Tibial artery (tissue), 4 donors: ENCODE measurements around the gene WASF1.

Experiments used
- DNase-seq, 2 donors: peaks; one replicate each; pipeline ENCODE4 v3.0.0-alpha.2; 2019
- H3K27ac ChIP-seq, 2 donors: fragments of 200-600 bp; sonication (generic) in 1 of 2; 1 replicate in 1 of 2; 2 replicates in 1 of 2; pipeline ENCODE4 v1.5.1; 2018 to 2019; ENCODE audit warnings: mild to moderate bottlenecking in 1 of 2
- H3K27me3 ChIP-seq, 2 donors: fragments of 200-600 bp; sonication (generic) in 1 of 2; one replicate each; pipeline versions ENCODE4 v1.5.1 to v1.6.0; 2016 to 2019
- H3K36me3 ChIP-seq, 3 donors: fragments of 200-600 bp; sonication (generic) in 2 of 3; one replicate each; pipeline ENCODE4 v1.5.1; 2016 to 2019; ENCODE audit warnings: mild to moderate bottlenecking in 2 of 3
- H3K4me1 ChIP-seq, 4 donors: fragments of 200-600 bp; sonication (generic) in 2 of 4; 1 replicate in 3 of 4; 2 replicates in 1 of 4; pipeline ENCODE4 v1.5.1; 2016 to 2019
- H3K4me3 ChIP-seq, 2 donors: fragments of 200-600 bp; sonication (generic) in 1 of 2; 1 replicate in 1 of 2; 2 replicates in 1 of 2; pipeline ENCODE4 v1.5.1; 2018 to 2019; ENCODE audit warnings: mild to moderate bottlenecking in 2 of 2
- H3K9me3 ChIP-seq, 3 donors: fragments of 200-600 bp; sonication (generic) in 1 of 3; one replicate each; pipeline ENCODE4 v1.5.1; 2016 to 2019
- intact Hi-C: fragments of 100-400 bp; cut with DNase I; formaldehyde crosslinking; loops from one replicate; pipeline ENCODE4 v1.15.0; 2023; ENCODE audit warnings: low total_unique reads
- TF ChIP-seq, protein P1 (sequence below), 2 experiments: fragments of 200-600 bp in 1 of 2; fragments of 450-650 bp in 1 of 2; IDR thresholded peaks; one replicate each; pipeline ENCODE4 v1.5.1; 2017 to 2019; ENCODE audit warnings: antibody characterized with exemption in 2 of 2, mild to moderate bottlenecking in 1 of 2, moderate library complexity in 1 of 2

WASF1 gene

DNA sequence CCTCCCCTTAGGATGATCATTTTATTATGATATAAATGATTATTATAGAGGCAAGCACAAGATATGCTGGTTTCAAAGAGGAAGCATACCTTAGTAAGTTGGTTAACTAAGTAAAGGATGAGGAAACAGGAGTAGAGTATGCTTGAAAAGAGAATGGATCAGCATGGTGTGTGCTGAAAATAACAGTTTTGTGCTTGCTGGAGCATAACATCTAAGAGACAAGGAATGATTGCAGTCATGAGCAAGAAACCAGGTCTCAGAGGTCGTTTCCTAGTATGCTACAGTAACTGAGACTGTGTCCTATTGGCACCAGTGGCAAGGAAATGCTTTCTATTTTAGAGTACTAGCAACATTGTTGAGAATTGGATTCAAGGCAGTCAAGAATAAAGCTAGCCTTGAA is 34.9 kb upstream of the WASF1 start:
- H3K4me3 ChIP-seq = no peak overlapping the region
- DNase-seq = no peak
- no peaks in the 10 kb centered on the region for H3K27me3 ChIP-seq
- peaks cover 59 to 75% (median 70%) of the 10 kb centered on the region in 3 donors for H3K36me3 ChIP-seq
- intact Hi-C loops = no loop called here
- TF ChIP-seq, protein P1, sequence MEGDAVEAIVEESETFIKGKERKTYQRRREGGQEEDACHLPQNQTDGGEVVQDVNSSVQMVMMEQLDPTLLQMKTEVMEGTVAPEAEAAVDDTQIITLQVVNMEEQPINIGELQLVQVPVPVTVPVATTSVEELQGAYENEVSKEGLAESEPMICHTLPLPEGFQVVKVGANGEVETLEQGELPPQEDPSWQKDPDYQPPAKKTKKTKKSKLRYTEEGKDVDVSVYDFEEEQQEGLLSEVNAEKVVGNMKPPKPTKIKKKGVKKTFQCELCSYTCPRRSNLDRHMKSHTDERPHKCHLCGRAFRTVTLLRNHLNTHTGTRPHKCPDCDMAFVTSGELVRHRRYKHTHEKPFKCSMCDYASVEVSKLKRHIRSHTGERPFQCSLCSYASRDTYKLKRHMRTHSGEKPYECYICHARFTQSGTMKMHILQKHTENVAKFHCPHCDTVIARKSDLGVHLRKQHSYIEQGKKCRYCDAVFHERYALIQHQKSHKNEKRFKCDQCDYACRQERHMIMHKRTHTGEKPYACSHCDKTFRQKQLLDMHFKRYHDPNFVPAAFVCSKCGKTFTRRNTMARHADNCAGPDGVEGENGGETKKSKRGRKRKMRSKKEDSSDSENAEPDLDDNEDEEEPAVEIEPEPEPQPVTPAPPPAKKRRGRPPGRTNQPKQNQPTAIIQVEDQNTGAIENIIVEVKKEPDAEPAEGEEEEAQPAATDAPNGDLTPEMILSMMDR (IDR thresholded peaks at IDR 0.05) = no peak
- no peak overlapping the region for H3K27ac ChIP-seq
- H3K9me3 ChIP-seq = no peaks in the 10 kb centered on the region
- H3K4me1 ChIP-seq = no peaks in the 10 kb centered on the region

DNA sequence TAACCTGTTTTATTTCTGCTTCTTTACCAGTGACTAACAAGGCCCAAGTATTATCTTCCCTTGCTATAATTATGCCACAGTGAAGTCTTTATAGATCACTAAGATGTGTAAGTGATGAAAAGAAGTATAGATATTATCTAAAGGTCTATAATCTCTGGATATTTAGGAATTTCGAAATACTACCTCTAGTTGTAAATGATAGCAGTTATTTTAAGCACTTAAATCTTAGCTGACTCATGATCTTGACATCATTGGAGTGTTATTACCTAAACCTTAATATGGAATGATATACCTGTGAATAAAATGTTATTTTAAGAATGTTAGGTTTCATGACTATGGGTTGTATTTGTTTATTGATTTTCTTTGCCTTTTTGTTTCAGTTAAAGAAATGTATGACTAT is 32.3 kb upstream of the WASF1 start:
- H3K4me3 ChIP-seq = no peak overlapping the region
- TF ChIP-seq, protein P1 (IDR thresholded peaks at IDR 0.05) = no peak
- H3K27me3 ChIP-seq = no peaks in the 10 kb centered on the region
- H3K27ac ChIP-seq = no peak overlapping the region
- peaks cover 42 to 57% (median 54%) of the 10 kb centered on the region in 3 donors for H3K36me3 ChIP-seq
- intact Hi-C loops = no loop called here
- no peak for DNase-seq
- no peaks in the 10 kb centered on the region for H3K9me3 ChIP-seq
- H3K4me1 ChIP-seq = no peaks in the 10 kb centered on the region

DNA sequence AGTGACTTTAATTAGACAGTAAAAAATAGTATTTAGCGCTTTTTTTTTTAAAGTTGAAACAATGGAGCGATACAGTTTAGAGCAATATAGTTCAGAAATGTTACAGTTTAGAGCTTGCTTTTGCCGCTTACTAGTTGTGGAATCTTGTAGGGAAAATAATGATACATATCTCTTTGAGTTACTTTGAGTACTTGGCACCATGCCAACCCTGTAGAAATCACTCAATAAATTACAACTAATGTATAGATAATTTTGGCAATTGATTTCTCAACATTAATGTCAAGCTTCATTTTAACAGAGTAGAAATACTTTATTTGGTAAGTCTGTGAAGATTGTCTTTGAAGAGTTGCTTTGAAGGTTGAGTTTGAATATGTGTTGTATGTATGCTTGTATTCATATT is 28.2 kb upstream of the WASF1 start:
- Histone ChIP-seq H3K27ac (no peak overlapping the region), H3K36me3 (peaks cover 19 to 30% (median 22%) of the 10 kb centered on the region in 3 donors), H3K4me1 (no peaks in the 10 kb centered on the region), H3K4me3 (no peak overlapping the region), H3K27me3 (no peaks in the 10 kb centered on the region), H3K9me3 (no peaks in the 10 kb centered on the region)
- no peak for DNase-seq
- TF ChIP-seq, protein P1 (IDR thresholded peaks at IDR 0.05) = no peak
- intact Hi-C loops = no loop called here

DNA sequence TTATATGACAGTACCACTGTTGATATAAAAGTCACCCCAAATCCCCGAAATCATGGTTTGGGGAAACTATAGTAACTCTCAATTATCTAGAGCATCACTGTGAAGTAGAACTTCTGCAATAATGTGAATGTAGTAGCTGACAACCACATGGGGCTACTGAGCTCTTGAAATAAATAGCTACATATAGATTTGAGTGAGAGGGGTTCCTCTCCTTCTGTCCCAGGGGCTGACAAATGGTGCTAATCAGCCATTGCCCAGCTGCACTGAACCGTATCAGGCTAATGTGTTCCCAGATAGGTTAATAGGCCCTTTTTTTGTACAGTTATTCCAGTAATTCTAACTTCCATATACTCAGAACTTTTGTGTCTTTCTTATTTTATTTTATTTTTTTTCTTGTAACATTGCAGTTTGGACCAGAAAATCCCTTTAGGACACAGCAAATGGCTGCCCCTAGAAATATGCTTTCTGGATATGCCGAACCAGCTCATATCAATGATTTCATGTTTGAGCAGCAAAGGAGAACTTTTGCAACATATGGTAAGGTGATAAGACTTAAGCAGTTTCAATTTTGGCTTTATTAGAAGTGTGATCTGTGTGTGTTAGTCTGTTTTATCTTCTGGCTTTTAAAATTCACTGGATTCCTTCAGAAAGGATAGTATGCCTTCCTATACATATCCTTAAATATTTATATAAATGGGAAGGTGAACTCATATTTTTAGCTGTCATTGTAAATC is 21.8 kb upstream of the WASF1 start:
- Histone ChIP-seq H3K27me3 (no peaks in the 10 kb centered on the region), H3K27ac (no peak overlapping the region), H3K4me3 (no peak overlapping the region), H3K4me1 (no peaks in the 10 kb centered on the region), H3K9me3 (no peaks in the 10 kb centered on the region), H3K36me3 (peaks cover 0 to 6% (median 0%) of the 10 kb centered on the region in 3 donors)
- DNase-seq = no peak
- intact Hi-C loops = no loop called here
- TF ChIP-seq, protein P1 (IDR thresholded peaks at IDR 0.05) = no peak

DNA sequence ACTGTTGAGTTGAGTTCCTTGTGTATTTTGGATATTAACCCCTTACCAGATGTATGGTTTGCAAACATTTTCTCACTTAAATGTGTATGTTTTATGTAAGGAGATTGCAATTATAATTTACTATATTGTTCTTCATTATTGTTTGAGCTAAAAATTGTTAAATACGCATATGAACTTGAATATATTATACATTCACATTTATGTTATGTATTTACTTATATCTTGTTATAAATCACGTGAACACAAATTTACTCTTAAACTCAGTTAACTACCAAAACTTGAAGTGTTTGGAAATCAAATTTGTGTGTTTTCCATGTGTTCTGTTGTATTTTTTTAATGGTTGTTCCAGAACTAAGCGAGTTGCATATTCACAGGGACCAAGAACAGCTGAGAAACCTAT is 19.1 kb upstream of the WASF1 start:
- Histone ChIP-seq H3K9me3 (no peaks in the 10 kb centered on the region), H3K4me1 (no peaks in the 10 kb centered on the region), H3K27me3 (no peaks in the 10 kb centered on the region), H3K27ac (no peak overlapping the region), H3K36me3 (peaks cover 0 to 15% (median 3%) of the 10 kb centered on the region in 3 donors), H3K4me3 (no peak overlapping the region)
- intact Hi-C loops = no loop called here
- DNase-seq = no peak
- TF ChIP-seq, protein P1 (IDR thresholded peaks at IDR 0.05) = no peak
